Uterus (tissue), 4 donors: Measurements from ENCODE around the gene CDH13. TPM values are rescaled to one million over a fixed set of nuclear protein-coding genes. Genes with fewer than 3 reads are reported as not detected.

Experiments
- DNase-seq, 2 donors: peaks; one replicate each; pipeline ENCODE4 v3.0.0-alpha.2; 2019 to 2020
- H3K27ac ChIP-seq, 2 donors: fragments of 200-600 bp; sonication (generic); 1 replicate in 1 of 2; 2 replicates in 1 of 2; pipeline ENCODE4 v1.5.1; 2016 to 2018
- H3K27me3 ChIP-seq, 2 donors: fragments of 200-600 bp; sonication (generic); one replicate each; pipeline ENCODE4 v1.5.1; 2018 to 2019; ENCODE audit warnings: control low read depth in 1 of 2
- H3K36me3 ChIP-seq, 2 donors: fragments of 200-600 bp; sonication (generic); one replicate each; pipeline ENCODE4 v1.5.1; 2019; ENCODE audit warnings: control low read depth in 1 of 2
- H3K4me1 ChIP-seq, 2 donors: fragments of 200-600 bp; sonication (generic); one replicate each; pipeline ENCODE4 v1.5.1; 2018 to 2019; ENCODE audit warnings: control low read depth in 1 of 2
- H3K4me3 ChIP-seq, 2 donors: fragments of 200-600 bp; sonication (generic); 1 replicate in 1 of 2; 2 replicates in 1 of 2; pipeline ENCODE4 v1.5.1; 2018 to 2019; ENCODE audit warnings: mild to moderate bottlenecking in 1 of 2
- H3K9me3 ChIP-seq, 2 donors: fragments of 200-600 bp; sonication (generic); one replicate each; pipeline ENCODE4 v1.5.1; 2019; ENCODE audit warnings: control low read depth in 1 of 2
- CTCF ChIP-seq, 4 experiments: fragments of 200-600 bp in 2 of 4; fragments of 450-650 bp in 2 of 4; sonication (generic) in 2 of 4; IDR thresholded peaks; one replicate each; pipeline ENCODE4 v1.5.1; 2016 to 2019; ENCODE audit warnings: antibody characterized with exemption in 4 of 4, mild to moderate bottlenecking in 2 of 4, moderate library complexity in 1 of 4
- POLR2A ChIP-seq, 2 donors: fragments of 450-650 bp; IDR thresholded peaks; one replicate each; pipeline ENCODE4 v1.6.1; 2016; ENCODE audit warnings: antibody characterized with exemption in 2 of 2, mild to moderate bottlenecking in 1 of 2, moderate library complexity in 1 of 2
- intact Hi-C: fragments of 100-400 bp; cut with DNase I; formaldehyde crosslinking; loops from one replicate; pipeline ENCODE4 v1.15.1; 2023; ENCODE audit warnings: low total_unique reads
- total RNA-seq, 4 donors: library from RNA; depleted of rRNA in 3 of 4; stranded (reverse); fragments of >200 nt in 3 of 4; gene quantifications; one replicate each; pipeline versions ENCODE4 v1.1.0 to v1.2.4, GENCODE V29; 2014 to 2023
- donor health status: DM: yes; HTN: yes; CAD: no.

CDH13 gene
- total RNA-seq, 4 donors from 2014 or later = 49.1 to 99.4 (median 82.7) TPM

- Histone ChIP-seq H3K27ac (no peak overlapping the region), H3K4me1 (no peaks in the 10 kb centered on the region), H3K27me3 (no peaks in the 10 kb centered on the region), H3K9me3 (no peaks in the 10 kb centered on the region), H3K36me3 (no peaks in the 10 kb centered on the region), H3K4me3 (no peak overlapping the region)
- TF ChIP-seq POLR2A (IDR thresholded peaks at IDR 0.05) (no peak), CTCF (IDR thresholded peaks at IDR 0.05) (no peak)
- intact Hi-C loops = no loop called here
- DNase-seq = no peak
These were observed 41.1 kb upstream of the CDH13 start for GRCh38 chr16:82585675-82586074.

- no peaks in the 10 kb centered on the region for H3K36me3 ChIP-seq
- no peaks in the 10 kb centered on the region for H3K9me3 ChIP-seq
- H3K27ac ChIP-seq = no peak overlapping the region
- TF ChIP-seq CTCF (IDR thresholded peaks at IDR 0.05) = no peak
- TF ChIP-seq POLR2A (IDR thresholded peaks at IDR 0.05) = no peak
- H3K4me3 ChIP-seq = no peak overlapping the region
- H3K27me3 ChIP-seq = no peaks in the 10 kb centered on the region
- no peak for DNase-seq
- no peaks in the 10 kb centered on the region for H3K4me1 ChIP-seq
- intact Hi-C loops = no loop called here
These were observed 40.6 kb upstream of the CDH13 start for GRCh38 chr16:82586130-82586529.

- no peak overlapping the region for H3K4me3 ChIP-seq
- H3K27ac ChIP-seq = no peak overlapping the region
- no peak for DNase-seq
- H3K9me3 ChIP-seq = no peaks in the 10 kb centered on the region
- H3K36me3 ChIP-seq = no peaks in the 10 kb centered on the region
- H3K4me1 ChIP-seq = no peaks in the 10 kb centered on the region
- no peak for TF ChIP-seq CTCF (IDR thresholded peaks at IDR 0.05)
- TF ChIP-seq POLR2A (IDR thresholded peaks at IDR 0.05) = no peak
- no peaks in the 10 kb centered on the region for H3K27me3 ChIP-seq
- intact Hi-C loops = no loop called here
These were observed 39.5 kb upstream of the CDH13 start for GRCh38 chr16:82587289-82587688.

- Histone ChIP-seq H3K4me3 (no peak overlapping the region), H3K4me1 (no peaks in the 10 kb centered on the region), H3K9me3 (no peaks in the 10 kb centered on the region), H3K36me3 (no peaks in the 10 kb centered on the region), H3K27ac (no peak overlapping the region), H3K27me3 (no peaks in the 10 kb centered on the region)
- intact Hi-C loops = no loop called here
- TF ChIP-seq CTCF (IDR thresholded peaks at IDR 0.05) (no peak), POLR2A (IDR thresholded peaks at IDR 0.05) (no peak)
- DNase-seq = no peak
These were observed 37.4 kb upstream of the CDH13 start for GRCh38 chr16:82589407-82589806.

- intact Hi-C loops = no loop called here
- DNase-seq = no peak
- H3K27ac ChIP-seq = no peak overlapping the region
- H3K36me3 ChIP-seq = no peaks in the 10 kb centered on the region
- TF ChIP-seq POLR2A (IDR thresholded peaks at IDR 0.05) = no peak
- H3K9me3 ChIP-seq = no peaks in the 10 kb centered on the region
- H3K4me3 ChIP-seq = no peak overlapping the region
- H3K27me3 ChIP-seq = no peaks in the 10 kb centered on the region
- H3K4me1 ChIP-seq = no peaks in the 10 kb centered on the region
These were observed 32.7 kb upstream of the CDH13 start for GRCh38 chr16:82594114-82594513.

GRCh38 chr16:82598771-82599170, 28.0 kb upstream of the CDH13 start:
- DNase-seq = no peak
- Histone ChIP-seq H3K9me3 (no peaks in the 10 kb centered on the region), H3K36me3 (no peaks in the 10 kb centered on the region), H3K4me1 (no peaks in the 10 kb centered on the region), H3K27me3 (no peaks in the 10 kb centered on the region), H3K27ac (no peak overlapping the region), H3K4me3 (no peak overlapping the region)
- intact Hi-C loops = no loop called here
- TF ChIP-seq CTCF (IDR thresholded peaks at IDR 0.05) = no peak
- TF ChIP-seq POLR2A (IDR thresholded peaks at IDR 0.05) = no peak
